ENCODE measurements around the gene CADPS. TPM values are rescaled to one million over a fixed set of nuclear protein-coding genes. Genes with fewer than 3 reads are reported as not detected.

The CADPS gene
- total RNA-seq, 4 donors from 2014 or later = 2.2 to 6.9 TPM; not detected in 2

- peak; percentile 69 to 86 for DNase-seq (ENCODE audit: low spot score in 2 of 2)
- TF ChIP-seq POLR2A (IDR thresholded peaks at IDR 0.05) = no peak
- TF ChIP-seq, protein P1, sequence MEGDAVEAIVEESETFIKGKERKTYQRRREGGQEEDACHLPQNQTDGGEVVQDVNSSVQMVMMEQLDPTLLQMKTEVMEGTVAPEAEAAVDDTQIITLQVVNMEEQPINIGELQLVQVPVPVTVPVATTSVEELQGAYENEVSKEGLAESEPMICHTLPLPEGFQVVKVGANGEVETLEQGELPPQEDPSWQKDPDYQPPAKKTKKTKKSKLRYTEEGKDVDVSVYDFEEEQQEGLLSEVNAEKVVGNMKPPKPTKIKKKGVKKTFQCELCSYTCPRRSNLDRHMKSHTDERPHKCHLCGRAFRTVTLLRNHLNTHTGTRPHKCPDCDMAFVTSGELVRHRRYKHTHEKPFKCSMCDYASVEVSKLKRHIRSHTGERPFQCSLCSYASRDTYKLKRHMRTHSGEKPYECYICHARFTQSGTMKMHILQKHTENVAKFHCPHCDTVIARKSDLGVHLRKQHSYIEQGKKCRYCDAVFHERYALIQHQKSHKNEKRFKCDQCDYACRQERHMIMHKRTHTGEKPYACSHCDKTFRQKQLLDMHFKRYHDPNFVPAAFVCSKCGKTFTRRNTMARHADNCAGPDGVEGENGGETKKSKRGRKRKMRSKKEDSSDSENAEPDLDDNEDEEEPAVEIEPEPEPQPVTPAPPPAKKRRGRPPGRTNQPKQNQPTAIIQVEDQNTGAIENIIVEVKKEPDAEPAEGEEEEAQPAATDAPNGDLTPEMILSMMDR (IDR thresholded peaks at IDR 0.05) = no peak
- intact Hi-C loops (cut with DNase I; ENCODE audit: low total_unique reads) = no loop called here
- WGBS, 2 donors = 38 to 40% methylated on average over 11 of the region's 11 CpGs
- H3K4me3 ChIP-seq (ENCODE audit: low read depth, poor library complexity, severe bottlenecking) = no peak overlapping the region
These were observed 307.9 kb downstream of the CADPS start for GRCh38 chr3:62567097-62568021.

GRCh38 chr3:62566022-62566557, 309.1 kb downstream of the CADPS start:
- no peak for DNase-seq (ENCODE audit: low spot score in 2 of 2)
- WGBS, 2 donors = 61 to 77% methylated on average over 6 of the region's 6 CpGs
- H3K4me3 ChIP-seq (ENCODE audit: low read depth, poor library complexity, severe bottlenecking) = no peak overlapping the region
- TF ChIP-seq, protein P1 (IDR thresholded peaks at IDR 0.05) = no peak
- no peak for TF ChIP-seq POLR2A (IDR thresholded peaks at IDR 0.05)
- intact Hi-C loops (cut with DNase I; ENCODE audit: low total_unique reads) = no loop called here

GRCh38 chr3:62562596-62562995, 312.6 kb downstream of the CADPS start:
- intact Hi-C loops (cut with DNase I; ENCODE audit: low total_unique reads) = no loop called here
- TF ChIP-seq POLR2A (IDR thresholded peaks at IDR 0.05) = no peak
- TF ChIP-seq, protein P1 (IDR thresholded peaks at IDR 0.05) = no peak
- no peak for DNase-seq (ENCODE audit: low spot score in 2 of 2)
- no peak overlapping the region for H3K4me3 ChIP-seq (ENCODE audit: low read depth, poor library complexity, severe bottlenecking)

GRCh38 chr3:62562017-62562416, 313.2 kb downstream of the CADPS start:
- intact Hi-C loops (cut with DNase I; ENCODE audit: low total_unique reads) = no loop called here
- TF ChIP-seq, protein P1 (IDR thresholded peaks at IDR 0.05) = no peak
- TF ChIP-seq POLR2A (IDR thresholded peaks at IDR 0.05) = no peak
- no peak for DNase-seq (ENCODE audit: low spot score in 2 of 2)
- no peak overlapping the region for H3K4me3 ChIP-seq (ENCODE audit: low read depth, poor library complexity, severe bottlenecking)
- WGBS, 2 donors = 25 to 31% methylated on average over 2 of the region's 2 CpGs

GRCh38 chr3:62559831-62560445, 315.3 kb downstream of the CADPS start:
- 16 to 33% methylated on average over 2 of the region's 2 CpGs for WGBS, 2 donors
- TF ChIP-seq, protein P1 (IDR thresholded peaks at IDR 0.05) = no peak
- TF ChIP-seq POLR2A (IDR thresholded peaks at IDR 0.05) = no peak
- DNase-seq (ENCODE audit: low spot score in 2 of 2) = no peak
- intact Hi-C loops (cut with DNase I; ENCODE audit: low total_unique reads) = loop anchor here (10.0 kb wide), 1 partner anchor 355 kb away; no protein-coding TSS in a partner anchor
- H3K4me3 ChIP-seq (ENCODE audit: low read depth, poor library complexity, severe bottlenecking) = no peak overlapping the region
